ENCODE measurements around the gene NR4A1. TPM values are rescaled to one million over a fixed set of nuclear protein-coding genes. Genes with fewer than 3 reads are reported as not detected.
"Not testable (repeated sequence)": the region's sequence is repeated elsewhere in the genome, so short reads cannot be mapped to it uniquely, and the experiment has no call there.

NR4A1 gene
- total RNA-seq, 1 donor from 2014 or later = 16.9 TPM

DNA sequence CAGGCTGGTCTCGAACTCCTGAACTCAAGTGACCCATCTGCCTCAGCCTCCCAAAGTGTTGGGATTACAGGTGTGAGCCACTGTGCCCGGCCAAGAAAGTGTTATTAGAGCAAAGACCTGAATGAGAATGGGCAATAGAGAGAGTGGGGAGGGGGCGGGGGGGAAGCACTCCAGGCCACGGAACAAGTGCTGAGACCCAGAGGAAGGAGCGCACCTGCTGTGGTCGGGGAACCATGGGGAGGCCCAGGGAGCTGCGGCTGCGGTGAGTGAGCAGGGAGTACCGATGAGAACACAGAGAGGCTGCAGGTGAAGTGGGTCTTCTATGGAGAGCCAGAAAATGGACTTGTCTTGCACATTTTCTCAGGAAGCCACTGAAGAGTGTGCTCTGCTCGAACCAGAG is 39.0 kb downstream of the NR4A1 start:
- intact Hi-C loops (cut with micrococcal nuclease) = no loop called here

- intact Hi-C loops (cut with micrococcal nuclease) = no loop called here
Measured at GRCh38 chr12:52091061-52091460, 39.8 kb downstream of the NR4A1 start.

GRCh38 chr12:52091869-52092268 is 40.6 kb downstream of the NR4A1 start:
- intact Hi-C loops (cut with micrococcal nuclease) = no loop called here

DNA sequence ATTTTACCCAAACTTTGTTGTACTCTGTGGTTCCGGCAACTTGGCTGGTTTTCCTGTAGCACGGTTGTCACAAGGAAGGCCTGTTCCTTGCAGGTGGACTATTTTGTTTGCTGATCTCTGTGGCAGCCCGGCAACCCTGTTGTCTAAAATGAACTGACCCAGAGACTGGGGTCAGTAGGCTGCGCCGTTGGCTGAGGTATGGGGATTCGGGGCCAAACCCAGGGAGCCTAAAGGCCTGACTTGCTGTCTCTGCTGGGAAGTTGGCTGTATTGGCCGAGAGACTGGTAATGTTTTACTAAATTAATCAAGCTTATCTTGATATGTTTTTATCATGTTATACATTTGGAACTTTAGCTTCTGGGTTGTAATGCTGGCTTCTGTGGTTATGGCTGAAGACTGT is 42.1 kb downstream of the NR4A1 start:
- intact Hi-C loops (cut with micrococcal nuclease) = no loop called here

DNA sequence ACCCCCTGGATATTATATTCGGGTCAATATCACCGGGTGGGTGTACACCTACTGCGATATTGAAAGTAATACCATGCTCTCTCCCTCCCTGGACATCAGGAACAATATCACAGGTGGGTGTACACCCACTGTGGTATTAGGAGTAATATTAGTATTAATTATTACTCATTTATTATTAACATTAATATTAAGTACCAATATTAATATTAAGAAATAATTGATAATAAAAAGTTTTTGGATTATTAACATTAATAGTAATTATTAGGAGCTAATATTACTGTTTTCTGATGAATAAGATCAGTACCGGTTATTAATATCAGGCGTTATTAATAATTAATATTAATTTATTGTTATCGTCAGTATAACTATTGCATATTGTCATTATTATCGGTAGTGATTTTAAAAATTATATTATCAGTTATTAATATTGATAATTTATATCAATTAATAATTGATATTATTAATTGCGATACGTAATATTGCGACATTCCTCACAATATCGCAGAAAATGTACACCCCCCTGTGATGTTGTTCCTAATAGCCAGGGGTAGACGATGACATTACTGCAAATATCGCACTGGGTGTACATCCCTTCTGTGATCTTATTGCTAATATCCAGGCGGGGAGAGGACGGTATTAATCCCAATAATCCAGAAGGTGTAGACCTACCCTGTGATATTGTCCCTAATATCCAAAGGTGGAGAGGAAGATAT is 45.2 kb downstream of the NR4A1 start:
- intact Hi-C loops (cut with micrococcal nuclease) = no loop called here

GRCh38 chr12:52097045-52097666 is 45.9 kb downstream of the NR4A1 start:
- intact Hi-C loops (cut with micrococcal nuclease) = no loop called here

DNA sequence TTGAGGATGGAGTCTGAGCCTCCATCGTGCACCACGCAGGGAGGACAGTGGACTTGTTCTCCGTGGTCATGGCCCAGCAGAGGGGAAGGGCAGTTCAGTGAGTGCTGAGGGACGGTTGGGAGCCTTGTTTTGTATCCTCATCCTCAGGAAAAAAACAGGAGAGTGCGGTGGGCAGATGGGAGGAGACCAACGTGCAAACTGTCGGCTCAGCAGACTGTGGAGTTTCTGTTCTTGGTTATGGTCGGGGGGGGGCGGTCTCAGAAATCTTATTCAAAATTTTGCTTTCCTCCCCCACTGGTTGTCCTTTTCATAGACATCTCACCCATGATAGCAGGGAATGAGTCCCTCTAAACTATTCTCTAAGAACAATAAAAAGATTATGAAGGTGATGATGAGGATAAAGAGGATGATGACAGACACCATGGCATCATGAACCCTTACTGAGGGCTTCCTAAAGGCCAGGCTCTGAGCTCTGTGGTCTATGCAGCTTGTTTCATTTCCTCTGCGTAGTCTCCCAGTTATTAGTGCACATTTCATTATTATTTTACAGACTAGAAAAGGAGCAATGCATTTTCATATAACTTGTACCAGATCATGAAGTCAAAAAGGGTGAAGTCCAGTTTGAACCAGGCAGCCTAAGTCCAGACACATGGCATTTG is 53.3 kb downstream of the NR4A1 start:
- intact Hi-C loops (cut with micrococcal nuclease) = not testable (repeated sequence)

Other genes starting within 250 kb of the NR4A1 start
- gene FIGNL2, start 202.7 kb upstream of the NR4A1 start, total RNA-seq = 0.15 TPM in 2 replicates
- gene ANKRD33, start 163.3 kb upstream of the NR4A1 start, total RNA-seq = not detected in 2 replicates
- gene ACVRL1, start 143.9 kb upstream of the NR4A1 start, total RNA-seq = not detected in 2 replicates
- gene ACVR1B, start 99.7 kb upstream of the NR4A1 start, total RNA-seq = 4.7 and 6.3 TPM in 2 replicates
- 3.9 and 4.4 TPM in 2 replicates for gene TAMALIN, start 44.5 kb upstream of the NR4A1 start, total RNA-seq
- 40.7 and 42.1 TPM in 2 replicates for gene ATG101, start 18.5 kb downstream of the NR4A1 start, total RNA-seq
- 0.25 TPM in 1 of 2 replicates, not detected in the other for gene SMIM41, start 28.3 kb downstream of the NR4A1 start, total RNA-seq
- not detected in 2 replicates for gene KRT80, start 140.6 kb downstream of the NR4A1 start, total RNA-seq
- 53.6 and 56.8 TPM in 2 replicates for gene KRT7, start 181.8 kb downstream of the NR4A1 start, total RNA-seq
- gene KRT86, start 223.2 kb downstream of the NR4A1 start, total RNA-seq = 1.9 and 3.4 TPM in 2 replicates
- gene KRT81, start 240.1 kb downstream of the NR4A1 start, total RNA-seq = not detected in 2 replicates

All from T-helper 1 cell treated with Interleukin-12 subunit alpha and Interleukin-12 subunit beta and Interleukin-4 antibody, amounts not matched to agents 30 ng/mL and 1 ng/mL, for 36 hours (primary cell).